ENCODE data around the gene TVP23A. TPM values are rescaled to one million over a fixed set of nuclear protein-coding genes. Genes with fewer than 3 reads are reported as not detected.

Gene TVP23A
- total and polyA plus RNA-seq, 10 of the 15 experiments (the other 5 are each of a cell fraction or from before 2014, with no cell fraction given) = 1.1 to 6.4 (median 2.2) TPM

- TF ChIP-seq EP300 (IDR thresholded peaks at IDR 0.05; ENCODE audit: borderline replicate concordance in 1 of 2, control insufficient read depth in 1 of 2, low read depth in 2 of 2, low read length in 2 of 2) (peak in 1 of 2 experiments; percentile 48; a peak in 1 of 4 replicates), TARDBP (IDR thresholded peaks at IDR 0.05; ENCODE audit: borderline replicate concordance) (no peak), CBFB (IDR thresholded peaks at IDR 0.05; ENCODE audit: low read depth) (peak; percentile 61; the same call in 1 of the 2 replicates), CREM (IDR thresholded peaks at IDR 0.05; ENCODE audit: low read depth) (peak; percentile 61; the same call in 1 of the 2 replicates), MYB (IDR thresholded peaks at IDR 0.05; ENCODE audit: borderline replicate concordance, low read depth, low read length) (no peak), ZBED1 (IDR thresholded peaks at IDR 0.05; ENCODE audit: borderline replicate concordance) (no peak; the same call in 1 of the 2 replicates), TCF7 (IDR thresholded peaks at IDR 0.05; ENCODE audit: borderline replicate concordance) (peak; percentile 90), MTA3 (IDR thresholded peaks at IDR 0.05; ENCODE audit: borderline replicate concordance, low read length) (peak; percentile 86; the same call in 1 of the 2 replicates), NFIC (IDR thresholded peaks at IDR 0.05; ENCODE audit: low read depth, low read length) (peak; percentile 70), IKZF2 (IDR thresholded peaks at IDR 0.05) (0 out of 4 replicates have a peak, but pooled peaks of 1 of the 2 experiments have one; percentile 11), JUND (IDR thresholded peaks at IDR 0.05; ENCODE audit: low read depth, low read length) (no peak), RAD21 (IDR thresholded peaks at IDR 0.05; ENCODE audit: insufficient read depth, low read depth, low read length) (peak; percentile 48; the same call in 1 of the 2 replicates), REST (IDR thresholded peaks at IDR 0.05; ENCODE audit: low read depth, low read length) (0 out of 2 replicates have a peak, but pooled peaks have one; percentile 12)
These were observed 77.8 kb downstream of the TVP23A start (continued) for GRCh38 chr16:10740845-10741208.
